Mucosa of descending colon (tissue), 3 donors: ENCODE measurements around the gene SPDEF. TPM values are rescaled to one million over a fixed set of nuclear protein-coding genes. Genes with fewer than 3 reads are reported as not detected.

Source experiments
- ATAC-seq: fragments of 200-7000 bp; cut with Tn5 transposase; one replicate; pipeline ENCODE4 v1.9.1; 2020; ENCODE audit warnings: mild to moderate bottlenecking, moderate library complexity
- DNase-seq, 3 donors: peaks; one replicate each; pipeline ENCODE4 v3.0.0-alpha.2; 2020
- H3K36me3 ChIP-seq: fragments of 200-600 bp; one replicate; pipeline ENCODE4 v1.8.0; 2021; ENCODE audit warnings: low read depth, mild to moderate bottlenecking
- H3K4me1 ChIP-seq: fragments of 200-600 bp; one replicate; pipeline ENCODE4 v1.8.0; 2021; ENCODE audit warnings: low read depth, mild to moderate bottlenecking
- H3K4me3 ChIP-seq: fragments of 200-600 bp; one replicate; pipeline ENCODE4 v1.8.0; 2021; ENCODE audit warnings: mild to moderate bottlenecking
- H3K9me3 ChIP-seq: fragments of 200-600 bp; one replicate; pipeline ENCODE4 v1.8.0; 2021; ENCODE audit warnings: mild to moderate bottlenecking
- CTCF ChIP-seq: fragments of 200-600 bp; IDR thresholded peaks from one replicate; pipeline ENCODE4 v1.8.0; 2022; ENCODE audit warnings: antibody characterized with exemption, mild to moderate bottlenecking
- intact Hi-C, 2 donors: fragments of 100-400 bp; cut with DNase I in 1 of 2; cut with micrococcal nuclease in 1 of 2; formaldehyde crosslinking; loops; one replicate each; pipeline versions ENCODE4 v1.11.0 to v1.11.1; 2022; cut with DNase I, micrococcal nuclease
- total RNA-seq, 3 donors: library from RNA; stranded (reverse); fragmentation: NEBNext Ultra II Directional in 2 of 3; extraction: Animal tissue kit (Norgen Biotek cat#: 25700) in 2 of 3; gene quantifications; one replicate each; pipeline versions ENCODE4 v1.2.1 to v1.2.4, GENCODE V29; 2021 to 2023
- donor health status: DM: no; HTN: no; CAD: no; lungs with moderate emphysema.
- donor health status: DM: no; HTN: no; CAD: no.
- donor health status: DM: no; HTN: yes; CAD: no.

SPDEF gene
- total RNA-seq, 3 donors from 2014 or later: 13.8 to 49.1 (median 38.2) TPM

GRCh38 chr6:34571388-34571787, 15.3 kb upstream of the SPDEF start:
- ATAC-seq: no peak
- H3K4me3 ChIP-seq: no peak overlapping the region
- no peaks in the 10 kb centered on the region for H3K9me3 ChIP-seq
- intact Hi-C loops: no loop called here
- peaks cover 8% of the 10 kb centered on the region for H3K4me1 ChIP-seq
- DNase-seq: no peak
- H3K36me3 ChIP-seq: no peaks in the 10 kb centered on the region
- TF ChIP-seq CTCF: no peak

GRCh38 chr6:34570066-34570833, 14.1 kb upstream of the SPDEF start:
- no peak for TF ChIP-seq CTCF
- Histone ChIP-seq H3K9me3 (no peaks in the 10 kb centered on the region), H3K4me1 (peaks cover 8% of the 10 kb centered on the region), H3K36me3 (no peaks in the 10 kb centered on the region), H3K4me3 (no peak overlapping the region)
- DNase-seq (peak; percentile 65 to 79 (median 75)), ATAC-seq (peak; percentile 75)
- intact Hi-C loops: no loop called here

- no peak for ATAC-seq
- peaks cover 8% of the 10 kb centered on the region for H3K4me1 ChIP-seq
- no peaks in the 10 kb centered on the region for H3K36me3 ChIP-seq
- TF ChIP-seq CTCF: no peak
- intact Hi-C loops: no loop called here
- DNase-seq: no peak
- no peak overlapping the region for H3K4me3 ChIP-seq
- H3K9me3 ChIP-seq: no peaks in the 10 kb centered on the region
These were observed 13.3 kb upstream of the SPDEF start for GRCh38 chr6:34569361-34569973.

- DNase-seq (no peak), ATAC-seq (no peak)
- no peak overlapping the region for H3K4me3 ChIP-seq
- intact Hi-C loops: no loop called here
- TF ChIP-seq CTCF: no peak
- H3K4me1 ChIP-seq: peaks cover 6% of the 10 kb centered on the region
- H3K36me3 ChIP-seq: no peaks in the 10 kb centered on the region
- H3K9me3 ChIP-seq: no peaks in the 10 kb centered on the region
These were observed 12.4 kb upstream of the SPDEF start for GRCh38 chr6:34568341-34569201.

- Histone ChIP-seq H3K36me3 (no peaks in the 10 kb centered on the region), H3K4me3 (no peak overlapping the region), H3K4me1 (no peaks in the 10 kb centered on the region), H3K9me3 (no peaks in the 10 kb centered on the region)
- peak; percentile 2 for ATAC-seq
- intact Hi-C loops: no loop called here
- TF ChIP-seq CTCF: no peak
- no peak for DNase-seq
These were observed 10.9 kb upstream of the SPDEF start for GRCh38 chr6:34566830-34567546.
